Measurements from ENCODE around the gene MYO6.

DNA sequence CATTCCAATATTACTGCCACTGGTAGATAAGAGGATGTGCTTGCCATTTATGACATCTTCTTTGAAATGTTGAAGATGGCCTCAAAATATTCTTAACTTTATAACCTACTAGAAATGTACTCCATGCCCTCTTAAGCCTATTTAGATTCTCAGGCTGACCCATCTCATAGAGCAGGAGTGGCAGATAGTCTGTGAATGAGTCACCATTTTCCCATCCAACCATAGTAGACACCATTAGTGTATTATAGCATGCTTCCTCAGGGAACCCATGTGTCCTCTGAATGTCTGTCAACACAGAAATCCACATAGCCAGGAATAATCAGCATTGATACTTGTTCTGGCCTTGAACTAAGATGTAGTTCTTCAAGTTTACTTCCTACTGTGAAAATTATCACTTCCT lies 173.2 kb downstream of the MYO6 start:
- TF ChIP-seq, protein P1, sequence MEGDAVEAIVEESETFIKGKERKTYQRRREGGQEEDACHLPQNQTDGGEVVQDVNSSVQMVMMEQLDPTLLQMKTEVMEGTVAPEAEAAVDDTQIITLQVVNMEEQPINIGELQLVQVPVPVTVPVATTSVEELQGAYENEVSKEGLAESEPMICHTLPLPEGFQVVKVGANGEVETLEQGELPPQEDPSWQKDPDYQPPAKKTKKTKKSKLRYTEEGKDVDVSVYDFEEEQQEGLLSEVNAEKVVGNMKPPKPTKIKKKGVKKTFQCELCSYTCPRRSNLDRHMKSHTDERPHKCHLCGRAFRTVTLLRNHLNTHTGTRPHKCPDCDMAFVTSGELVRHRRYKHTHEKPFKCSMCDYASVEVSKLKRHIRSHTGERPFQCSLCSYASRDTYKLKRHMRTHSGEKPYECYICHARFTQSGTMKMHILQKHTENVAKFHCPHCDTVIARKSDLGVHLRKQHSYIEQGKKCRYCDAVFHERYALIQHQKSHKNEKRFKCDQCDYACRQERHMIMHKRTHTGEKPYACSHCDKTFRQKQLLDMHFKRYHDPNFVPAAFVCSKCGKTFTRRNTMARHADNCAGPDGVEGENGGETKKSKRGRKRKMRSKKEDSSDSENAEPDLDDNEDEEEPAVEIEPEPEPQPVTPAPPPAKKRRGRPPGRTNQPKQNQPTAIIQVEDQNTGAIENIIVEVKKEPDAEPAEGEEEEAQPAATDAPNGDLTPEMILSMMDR (IDR thresholded peaks at IDR 0.05) = no peak
- TF ChIP-seq EP300 (IDR thresholded peaks at IDR 0.05) = no peak

Measured in stomach (tissue), 4 donors.